Measurements from ENCODE around the gene MTERF2. TPM values are rescaled to one million over a fixed set of nuclear protein-coding genes. Genes with fewer than 3 reads are reported as not detected.

Gene MTERF2
- total and polyA plus RNA-seq, 2 donors (not counting 3 experiments of a cell fraction or from before 2014, with no cell fraction given), result 3.4 to 9.6 TPM

DNA sequence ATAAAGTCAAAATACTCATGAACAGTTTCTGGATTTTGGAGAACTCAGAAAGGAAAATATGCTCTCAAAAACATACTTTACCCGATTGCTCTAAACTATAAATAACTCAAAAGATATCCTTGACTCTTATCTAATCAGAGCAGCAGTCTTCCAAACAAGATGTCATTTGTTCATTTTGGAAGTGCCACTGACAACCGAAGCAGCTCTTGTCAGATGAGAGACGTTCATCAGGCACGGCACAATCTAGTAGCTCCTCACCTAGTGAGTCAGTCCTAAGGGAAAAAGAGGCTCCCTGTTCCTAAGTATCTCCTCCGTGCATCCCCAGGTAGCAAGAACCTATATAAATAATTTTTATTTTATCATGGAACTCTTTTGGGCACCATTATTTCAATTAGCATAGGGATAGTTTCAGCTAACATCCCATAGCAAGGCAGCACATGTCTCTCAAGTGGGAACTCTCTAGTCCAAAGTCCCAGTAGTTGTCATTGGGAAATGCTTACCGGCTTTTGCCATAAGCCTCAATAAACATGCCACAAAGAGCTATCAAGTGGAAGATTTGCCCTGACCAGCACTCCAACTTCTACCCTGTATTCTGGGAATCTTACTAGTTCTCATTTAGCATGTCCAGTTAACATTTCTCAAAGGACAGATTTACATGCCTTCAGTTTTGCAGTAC is 45.3 kb downstream of the MTERF2 start:
- FAIRE-seq, result no peak
- ChIA-PET POLR2A (no interaction called here), CTCF (interaction anchor here (1.0 kb wide), 1 partner anchor 22 kb away, joined by 5 read pairs; no protein-coding TSS in a partner anchor)
- no peaks in the 10 kb centered on the region for H3K79me2 ChIP-seq (ENCODE audit: control insufficient read depth, insufficient read depth, low read length)
- H3K9me3 ChIP-seq (replicated peaks; ENCODE audit: control insufficient read depth, insufficient read depth, low read length), result no peaks in the 10 kb centered on the region
- no peak overlapping the region for H3K9ac ChIP-seq (replicated peaks; ENCODE audit: extremely low read depth, insufficient read depth, low read length)
- no peaks in the 10 kb centered on the region for H4K20me1 ChIP-seq (replicated peaks; ENCODE audit: control insufficient read depth, extremely low read depth, insufficient read depth, low read length)
- intact Hi-C loops (cut with micrococcal nuclease) (no loop called here), dilution Hi-C loops (cut with MboI; ENCODE audit: extremely low pct_ligation_motif_present, low sequenced_read_pairs) (no loop called here)
- H2AFZ ChIP-seq (ENCODE audit: low read depth, low read length), result no peak overlapping the region
- H3K9me1 ChIP-seq (replicated peaks; ENCODE audit: control insufficient read depth, extremely low read depth, insufficient read depth, low read length), result no peaks in the 10 kb centered on the region
- H3K4me1 ChIP-seq (ENCODE audit: control insufficient read depth, extremely low read depth, insufficient read depth, low read length), result no peaks in the 10 kb centered on the region
- DNase-seq (ENCODE audit: low read depth, low spot score), result no peak
- H3K4me3 ChIP-seq (replicated peaks in 1 of 3; ENCODE audit: insufficient read depth in 1 of 3, low read depth in 1 of 3, low read length in 3 of 3), result no peak overlapping the region
- no TSS peak for BruUV-seq (replicated peaks)
- no peaks in the 10 kb centered on the region for H3K36me3 ChIP-seq (ENCODE audit: control insufficient read depth in 2 of 2, extremely low read depth in 1 of 2, insufficient read depth in 2 of 2, low read length in 2 of 2)
- H3K27ac ChIP-seq (ENCODE audit: insufficient read depth, low read depth, low read length), result no peak overlapping the region
- TF ChIP-seq, protein P1, sequence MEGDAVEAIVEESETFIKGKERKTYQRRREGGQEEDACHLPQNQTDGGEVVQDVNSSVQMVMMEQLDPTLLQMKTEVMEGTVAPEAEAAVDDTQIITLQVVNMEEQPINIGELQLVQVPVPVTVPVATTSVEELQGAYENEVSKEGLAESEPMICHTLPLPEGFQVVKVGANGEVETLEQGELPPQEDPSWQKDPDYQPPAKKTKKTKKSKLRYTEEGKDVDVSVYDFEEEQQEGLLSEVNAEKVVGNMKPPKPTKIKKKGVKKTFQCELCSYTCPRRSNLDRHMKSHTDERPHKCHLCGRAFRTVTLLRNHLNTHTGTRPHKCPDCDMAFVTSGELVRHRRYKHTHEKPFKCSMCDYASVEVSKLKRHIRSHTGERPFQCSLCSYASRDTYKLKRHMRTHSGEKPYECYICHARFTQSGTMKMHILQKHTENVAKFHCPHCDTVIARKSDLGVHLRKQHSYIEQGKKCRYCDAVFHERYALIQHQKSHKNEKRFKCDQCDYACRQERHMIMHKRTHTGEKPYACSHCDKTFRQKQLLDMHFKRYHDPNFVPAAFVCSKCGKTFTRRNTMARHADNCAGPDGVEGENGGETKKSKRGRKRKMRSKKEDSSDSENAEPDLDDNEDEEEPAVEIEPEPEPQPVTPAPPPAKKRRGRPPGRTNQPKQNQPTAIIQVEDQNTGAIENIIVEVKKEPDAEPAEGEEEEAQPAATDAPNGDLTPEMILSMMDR (IDR thresholded peaks at IDR 0.05; ENCODE audit: extremely low read depth in 1 of 2, insufficient read depth in 1 of 2, low read depth in 1 of 2, low read length in 2 of 2), result no peak
- TF ChIP-seq POLR2A (IDR thresholded peaks at IDR 0.05; ENCODE audit: low read depth, low read length) (no peak), MYC (IDR thresholded peaks at IDR 0.05; ENCODE audit: low read depth, low read length) (no peak), EZH2 (IDR thresholded peaks at IDR 0.05; ENCODE audit: borderline replicate concordance, low read depth, low read length, severe bottlenecking) (no peak), POLR2AphosphoS5 (IDR thresholded peaks at IDR 0.05; ENCODE audit: insufficient read depth, low read depth, low read length) (no peak), GATA2 (IDR thresholded peaks at IDR 0.05; ENCODE audit: insufficient read depth, insufficient read length, low read depth, low read length) (no peak), JUN (IDR thresholded peaks at IDR 0.05; ENCODE audit: borderline replicate concordance, insufficient read depth, insufficient read length, low read depth) (no peak), FOS (IDR thresholded peaks at IDR 0.05; ENCODE audit: borderline replicate concordance, insufficient read depth, low read length) (no peak)
- TF ChIP-seq, protein P2, sequence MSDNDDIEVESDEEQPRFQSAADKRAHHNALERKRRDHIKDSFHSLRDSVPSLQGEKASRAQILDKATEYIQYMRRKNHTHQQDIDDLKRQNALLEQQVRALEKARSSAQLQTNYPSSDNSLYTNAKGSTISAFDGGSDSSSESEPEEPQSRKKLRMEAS (IDR thresholded peaks at IDR 0.05; ENCODE audit: insufficient read depth, insufficient read length), result no peak
- no peak overlapping the region for H3K4me2 ChIP-seq (ENCODE audit: insufficient read depth, low read length)
- peaks cover 0 to 5% of the 10 kb centered on the region in 2 experiments for H3K27me3 ChIP-seq (ENCODE audit: control insufficient read depth in 2 of 2, insufficient read depth in 2 of 2, low read length in 2 of 2)
